Peyer's patch (tissue), 4 donors: ENCODE data around the gene KIF11.

Source experiments
- CTCF ChIP-seq, 6 experiments: fragments of 450-650 bp in 4 of 6; fragments of 200-600 bp in 2 of 6; sonication (generic) in 1 of 6; IDR thresholded peaks; one replicate each; pipeline ENCODE4 v1.5.1; 2017 to 2019; ENCODE audit warnings: antibody characterized with exemption in 6 of 6, mild to moderate bottlenecking in 3 of 6, moderate library complexity in 1 of 6
- POLR2A ChIP-seq, 2 donors: fragments of 450-650 bp; IDR thresholded peaks; one replicate each; pipeline ENCODE4 v1.5.1; 2017; ENCODE audit warnings: antibody characterized with exemption in 2 of 2, mild to moderate bottlenecking in 2 of 2, moderate library complexity in 2 of 2

- no peak for TF ChIP-seq CTCF (IDR thresholded peaks at IDR 0.05)
- TF ChIP-seq POLR2A (IDR thresholded peaks at IDR 0.05): no peak
These were observed 74.1 kb downstream of the KIF11 start for GRCh38 chr10:92667078-92667477.
